ENCODE data around the gene QRICH2.
"Not testable (repeated sequence)": the region's sequence is repeated elsewhere in the genome, so short reads cannot be mapped to it uniquely, and the experiment has no call there.

Gene QRICH2

GRCh38 chr17:76307299-76307965 lies 644 bp downstream of the QRICH2 start:
- TF ChIP-seq, protein P1, sequence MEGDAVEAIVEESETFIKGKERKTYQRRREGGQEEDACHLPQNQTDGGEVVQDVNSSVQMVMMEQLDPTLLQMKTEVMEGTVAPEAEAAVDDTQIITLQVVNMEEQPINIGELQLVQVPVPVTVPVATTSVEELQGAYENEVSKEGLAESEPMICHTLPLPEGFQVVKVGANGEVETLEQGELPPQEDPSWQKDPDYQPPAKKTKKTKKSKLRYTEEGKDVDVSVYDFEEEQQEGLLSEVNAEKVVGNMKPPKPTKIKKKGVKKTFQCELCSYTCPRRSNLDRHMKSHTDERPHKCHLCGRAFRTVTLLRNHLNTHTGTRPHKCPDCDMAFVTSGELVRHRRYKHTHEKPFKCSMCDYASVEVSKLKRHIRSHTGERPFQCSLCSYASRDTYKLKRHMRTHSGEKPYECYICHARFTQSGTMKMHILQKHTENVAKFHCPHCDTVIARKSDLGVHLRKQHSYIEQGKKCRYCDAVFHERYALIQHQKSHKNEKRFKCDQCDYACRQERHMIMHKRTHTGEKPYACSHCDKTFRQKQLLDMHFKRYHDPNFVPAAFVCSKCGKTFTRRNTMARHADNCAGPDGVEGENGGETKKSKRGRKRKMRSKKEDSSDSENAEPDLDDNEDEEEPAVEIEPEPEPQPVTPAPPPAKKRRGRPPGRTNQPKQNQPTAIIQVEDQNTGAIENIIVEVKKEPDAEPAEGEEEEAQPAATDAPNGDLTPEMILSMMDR (IDR thresholded peaks at IDR 0.05; ENCODE audit: insufficient read depth, missing control alignments), result no peak
- DNase-seq (ENCODE audit: insufficient read length, low spot score) (no peak), FAIRE-seq (no peak)

GRCh38 chr17:76305135-76305454 lies 3.0 kb downstream of the QRICH2 start:
- DNase-seq (ENCODE audit: insufficient read length, low spot score); FAIRE-seq: not testable (repeated sequence)

DNA sequence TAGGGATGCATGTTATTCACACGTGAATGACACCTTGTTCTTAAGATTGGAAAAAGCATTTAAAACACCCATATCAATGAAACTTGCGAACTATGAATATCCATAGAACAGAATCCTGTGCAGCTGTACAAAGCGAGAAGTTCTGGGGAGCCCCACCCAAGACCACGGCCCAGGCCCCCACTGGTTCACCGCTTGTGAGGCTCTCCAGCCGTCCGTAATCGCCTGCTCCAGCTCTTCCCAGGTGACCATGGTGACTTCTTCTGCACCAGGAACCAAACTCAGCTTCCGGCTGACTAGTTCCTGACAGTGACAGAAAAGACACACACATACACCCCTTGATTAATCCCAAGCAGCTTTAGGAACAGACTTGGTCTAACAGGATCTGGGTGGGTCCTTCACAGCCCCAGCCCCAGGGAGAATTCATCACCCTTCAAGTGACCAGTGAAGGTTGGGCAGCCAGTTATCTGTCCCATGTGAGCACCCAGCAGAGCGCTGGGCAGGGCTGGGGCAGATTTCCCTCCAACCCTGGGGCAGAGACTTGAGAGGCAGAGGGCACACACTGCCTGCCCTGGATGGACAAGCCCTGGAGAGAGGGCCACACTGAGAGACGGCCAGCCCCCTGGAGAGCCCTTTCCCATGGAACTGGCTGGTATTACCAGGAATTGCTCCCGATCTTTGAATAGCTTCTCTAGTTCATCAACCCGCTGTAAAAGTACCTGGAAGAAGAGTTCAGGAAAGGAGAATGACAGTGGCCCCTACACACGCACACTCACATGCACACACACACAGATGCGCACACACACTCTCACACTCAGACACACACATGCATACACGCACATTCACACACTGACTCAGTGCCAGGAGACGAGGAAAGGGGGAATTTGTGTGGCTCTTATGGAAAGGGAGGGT lies 3.6 kb downstream of the QRICH2 start:
- no peak for FAIRE-seq
- TF ChIP-seq, protein P1 (IDR thresholded peaks at IDR 0.05; ENCODE audit: insufficient read depth, missing control alignments), result no peak
- no peak for DNase-seq (ENCODE audit: insufficient read length, low spot score)

DNA sequence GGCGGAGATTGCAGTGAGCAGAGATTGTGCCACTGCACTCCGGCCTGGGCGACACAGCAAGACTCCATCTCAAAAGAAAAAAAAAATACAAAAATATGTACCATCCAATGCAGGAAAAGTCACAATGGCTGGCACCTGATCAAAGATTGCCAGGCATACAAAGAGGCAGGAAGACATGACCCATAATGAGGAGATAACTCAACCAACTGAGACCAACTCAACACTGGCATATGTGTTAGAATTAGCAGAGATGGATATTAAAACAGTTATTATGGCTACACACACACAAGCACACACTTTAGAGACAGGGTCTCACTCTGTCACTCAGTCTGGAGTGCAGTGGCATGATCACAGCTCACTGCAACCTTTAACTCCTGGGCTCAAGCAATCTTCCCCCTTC lies 10.6 kb downstream of the QRICH2 start:
- no peak for DNase-seq (ENCODE audit: insufficient read length, low spot score)
- TF ChIP-seq, protein P1 (IDR thresholded peaks at IDR 0.05; ENCODE audit: insufficient read depth, missing control alignments), result no peak
- no peak for FAIRE-seq

DNA sequence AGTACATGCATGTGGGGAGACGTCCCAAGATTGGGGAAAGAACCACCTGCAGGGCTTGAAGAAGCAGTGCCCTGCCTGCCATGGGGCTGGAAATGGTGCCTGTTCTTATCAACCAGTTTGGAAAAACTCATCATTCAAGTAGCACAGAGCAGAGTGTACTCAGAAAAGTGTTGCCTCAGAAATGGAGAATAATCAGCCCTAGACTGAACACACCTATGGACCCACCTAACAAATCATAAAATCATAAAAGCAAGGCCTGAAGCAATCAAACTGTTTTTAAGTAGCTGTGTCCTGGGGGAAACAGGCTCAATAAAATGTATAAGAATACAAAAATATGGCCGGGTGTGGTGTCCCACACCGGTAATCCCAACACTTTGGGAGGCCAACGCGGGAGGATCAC lies 11.2 kb downstream of the QRICH2 start:
- DNase-seq (ENCODE audit: insufficient read length, low spot score) (no peak), FAIRE-seq (no peak)
- TF ChIP-seq, protein P1 (IDR thresholded peaks at IDR 0.05; ENCODE audit: insufficient read depth, missing control alignments), result no peak

GRCh38 chr17:76296186-76296585 lies 11.9 kb downstream of the QRICH2 start:
- TF ChIP-seq, protein P1 (IDR thresholded peaks at IDR 0.05; ENCODE audit: insufficient read depth, missing control alignments), result no peak
- DNase-seq (ENCODE audit: insufficient read length, low spot score) (no peak), FAIRE-seq (no peak)

DNA sequence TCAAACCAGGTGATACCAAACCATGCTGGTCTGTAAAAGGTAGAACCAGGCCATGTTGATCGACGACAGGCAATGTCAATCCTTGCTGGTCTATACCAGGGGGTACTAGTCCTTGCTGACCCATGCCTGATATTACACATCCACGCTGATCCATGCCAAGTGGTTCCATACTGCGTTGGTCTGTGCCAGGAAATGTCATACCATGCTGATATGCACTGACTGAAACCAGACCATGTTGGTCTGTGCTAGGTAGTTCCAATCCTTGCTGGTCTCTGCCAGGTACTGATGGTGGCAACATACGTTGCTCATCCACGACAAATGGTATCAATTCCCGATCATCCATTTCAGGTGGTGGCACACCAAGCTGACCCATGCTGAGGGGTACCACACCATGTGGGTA lies 15.0 kb downstream of the QRICH2 start:
- no peak for DNase-seq (ENCODE audit: insufficient read length, low spot score)
- no peak for FAIRE-seq
- TF ChIP-seq, protein P1 (IDR thresholded peaks at IDR 0.05; ENCODE audit: insufficient read depth, missing control alignments), result no peak
